IMR-90 (cell line): ENCODE results near the gene CHPT1. TPM values are rescaled to one million over a fixed set of nuclear protein-coding genes. Genes with fewer than 3 reads are reported as not detected.

Experiments used
- ATAC-seq: fragments of 200-7000 bp; cut with Tn5 transposase; 2 replicates; pipeline ENCODE4 v1.9.1; 2020; ENCODE audit warnings: low read depth, mild to moderate bottlenecking, moderate library complexity
- BruUV-seq: library from RNA; stranded (reverse); fragments of 400-500 nt; replicated peaks from 2 replicates; lab custom pipeline; 2021; lab: Mats Ljungman, UMichigan
- CTCF ChIA-PET: fragments of 300-600 bp; formaldehyde crosslinking; extraction: SDS; loops from one replicate; lab custom pipeline; 2021; ENCODE audit warnings: antibody characterized with exemption; lab: Yijun Ruan, JAX
- POLR2A ChIA-PET: fragments of 300-600 bp; sonication (Branson Sonifier 250); formaldehyde crosslinking; loops from one replicate; lab custom pipeline; 2022; ENCODE audit warnings: antibody characterized with exemption; ENCODE audit not compliant: unreplicated experiment; lab: Charles Lee
- DNase-seq: peaks from one replicate; pipeline ENCODE4 v3.0.0; 2013
- H2AFZ ChIP-seq: replicated peaks from 2 replicates; pipeline ENCODE3; 2013; ENCODE audit warnings: low read length, mild to moderate bottlenecking; ENCODE audit not compliant: poor library complexity
- H2AK5ac ChIP-seq: 2 replicates; pipeline ENCODE4 v1.6.1; 2013; ENCODE audit warnings: low read depth, low read length, inconsistent platforms
- H2AK9ac ChIP-seq: replicated peaks from 2 replicates; pipeline ENCODE3; 2013; ENCODE audit warnings: mild to moderate bottlenecking, low read depth, low read length, moderate library complexity; ENCODE audit not compliant: poor library complexity
- H2BK120ac ChIP-seq: 2 replicates; pipeline ENCODE4 v1.6.1; 2013; ENCODE audit warnings: low read depth, low read length, inconsistent platforms
- H2BK15ac ChIP-seq: 3 replicates; pipeline ENCODE4 v1.6.1; 2013; ENCODE audit warnings: low read depth, low read length, inconsistent platforms
- H2BK20ac ChIP-seq: 2 replicates; pipeline ENCODE4 v1.6.1; 2013; ENCODE audit warnings: low read depth, mild to moderate bottlenecking, inconsistent platforms, low read length, moderate library complexity
- H2BK5ac ChIP-seq: 2 replicates; pipeline ENCODE4 v1.6.1; 2013; ENCODE audit warnings: mild to moderate bottlenecking, low read depth, low read length, inconsistent platforms; ENCODE audit not compliant: poor library complexity, severe bottlenecking
- H3K14ac ChIP-seq: replicated peaks from 2 replicates; pipeline ENCODE4 v1.6.1; 2013; ENCODE audit warnings: low read depth, low read length, inconsistent platforms
- H3K18ac ChIP-seq: 2 replicates; pipeline ENCODE4 v1.6.1; 2013; ENCODE audit warnings: low read depth, low read length, control low read depth
- H3K23ac ChIP-seq: 2 replicates; pipeline ENCODE4 v1.6.1; 2013; ENCODE audit warnings: low read depth, low read length, inconsistent platforms
- H3K27ac ChIP-seq: 2 replicates; pipeline ENCODE4 v1.5.1; 2013; ENCODE audit warnings: mild to moderate bottlenecking, control low read depth, low read length; ENCODE audit not compliant: insufficient read depth
- H3K27me3 ChIP-seq: 2 replicates; pipeline ENCODE4 v1.6.1; 2013; ENCODE audit warnings: low read length; ENCODE audit not compliant: control insufficient read depth, insufficient read depth
- H3K36me3 ChIP-seq: 2 replicates; pipeline ENCODE4 v1.6.1; 2013; ENCODE audit warnings: low read length, mixed read lengths; ENCODE audit not compliant: control insufficient read depth, insufficient read depth
- H3K4ac ChIP-seq: 2 replicates; pipeline ENCODE4 v1.6.1; 2013; ENCODE audit warnings: low read depth, low read length, inconsistent platforms
- H3K4me1 ChIP-seq: 2 replicates; pipeline ENCODE4 v1.6.1; 2013; ENCODE audit warnings: low read length, mixed read lengths; ENCODE audit not compliant: control insufficient read depth, insufficient read depth
- H3K4me2 ChIP-seq: 2 replicates; pipeline ENCODE4 v1.6.1; 2013; ENCODE audit warnings: low read depth, mild to moderate bottlenecking, control low read depth, low read length, moderate library complexity
- H3K4me3 ChIP-seq: 2 replicates; pipeline ENCODE4 v1.5.1; 2013; ENCODE audit warnings: low read depth, mild to moderate bottlenecking, control low read depth, low read length, moderate library complexity; ENCODE audit not compliant: insufficient read depth
- H3K56ac ChIP-seq: 2 replicates; pipeline ENCODE4 v1.6.1; 2013; ENCODE audit warnings: low read length, inconsistent platforms; ENCODE audit not compliant: insufficient read depth; ENCODE audit errors: extremely low read depth
- H3K79me1 ChIP-seq, 2 experiments: 2 replicates each; pipeline ENCODE4 v1.6.1; 2013; ENCODE audit warnings: low read length in 2 of 2, inconsistent platforms in 1 of 2, low read depth in 1 of 2
- H3K9ac ChIP-seq: 2 replicates; pipeline ENCODE4 v1.6.1; 2013; ENCODE audit warnings: low read depth, low read length, control low read depth
- H3K9me1 ChIP-seq: 2 replicates; pipeline ENCODE4 v1.6.1; 2013; ENCODE audit warnings: low read length, inconsistent platforms; ENCODE audit not compliant: insufficient read depth
- H3K9me3 ChIP-seq: 2 replicates; pipeline ENCODE4 v1.6.1; 2013; ENCODE audit warnings: low read length; ENCODE audit not compliant: control insufficient read depth, insufficient read depth
- H4K20me1 ChIP-seq: 2 replicates; pipeline ENCODE4 v1.6.1; 2013; ENCODE audit warnings: low read length, inconsistent platforms; ENCODE audit not compliant: insufficient read depth
- H4K5ac ChIP-seq: 2 replicates; pipeline ENCODE4 v1.6.1; 2013; ENCODE audit warnings: mild to moderate bottlenecking, low read depth, low read length, control low read depth
- H4K8ac ChIP-seq, 2 experiments: 2 replicates each; pipeline ENCODE4 v1.6.1; 2013; ENCODE audit warnings: low read depth in 2 of 2, low read length in 2 of 2, control low read depth in 1 of 2, inconsistent platforms in 1 of 2
- H4K91ac ChIP-seq: 2 replicates; pipeline ENCODE4 v1.6.1; 2013; ENCODE audit warnings: low read depth, low read length, inconsistent platforms; ENCODE audit not compliant: insufficient read depth
- MAFK ChIP-seq: IDR thresholded peaks from 2 replicates; pipeline ENCODE4 v1.6.1; 2012; ENCODE audit warnings: low read depth, low read length, improper control_type of control experiment
- MAZ ChIP-seq: IDR thresholded peaks from 2 replicates; pipeline ENCODE4 v1.6.1; 2012; ENCODE audit warnings: low read depth, mild to moderate bottlenecking, low read length, improper control_type of control experiment, moderate library complexity, borderline replicate concordance
- POLR2A ChIP-seq: IDR thresholded peaks from 2 replicates; pipeline ENCODE4 v1.6.1; 2012; ENCODE audit warnings: mild to moderate bottlenecking, low read depth, low read length
- RAD21 ChIP-seq: IDR thresholded peaks from 2 replicates; pipeline ENCODE4 v1.6.1; 2012; ENCODE audit warnings: low read length, improper control_type of control experiment
- USF2 ChIP-seq: fragments of 150-350 bp; IDR thresholded peaks from 2 replicates; pipeline ENCODE4 v1.6.1; 2017; ENCODE audit warnings: mild to moderate bottlenecking, antibody characterized with exemption, low read length, low read depth
- WGBS, 2 experiments: methylation state at CpG; one replicate each; pipeline versions ENCODE4 v1.1.5 to v1.1.7; 2013; ENCODE audit warnings: missing lambda C conversion rate in 2 of 2; ENCODE audit not compliant: insufficient read length in 1 of 2; ENCODE audit errors: extremely low coverage in 2 of 2; 5-methylcytosine and 5-hydroxymethylcytosine counted together
- dilution Hi-C: fragments of 300-500 bp; cut with HindIII; formaldehyde crosslinking; loops from one replicate; pipeline ENCODE4 v1.14.3; 2018; ENCODE audit warnings: low sequenced_read_pairs; ENCODE audit not compliant: unreplicated experiment
- in situ Hi-C: fragments of 300-500 bp; cut with MboI; formaldehyde crosslinking; loops from 3 replicates; pipeline ENCODE4 v1.14.3; 2019; ENCODE audit warnings: low sequenced_read_pairs, inconsistent platforms, mixed read lengths
- intact Hi-C: fragments of 100-400 bp; cut with micrococcal nuclease; formaldehyde crosslinking; loops from 2 replicates; pipeline ENCODE4 v1.10.0; 2022
- polyA plus RNA-seq, 3 experiments: library from polyadenylated mRNA; depleted of rRNA; stranded (reverse); fragments of >200 nt; gene quantifications; 2 replicates each; pipeline ENCODE4 v1.2.3, GENCODE V29; 2012; ENCODE audit warnings: low replicate concordance in 1 of 3
- total RNA-seq: library from RNA; depleted of rRNA; stranded (reverse); fragments of >200 nt; gene quantifications from 2 replicates; pipeline ENCODE4 v1.2.3, GENCODE V29; 2012
- TF ChIP-seq, protein P1 (sequence below): conservative IDR thresholded peaks from 2 replicates; pipeline ENCODE4 v1.5.1; 2012; ENCODE audit warnings: mild to moderate bottlenecking, low read depth, low read length, improper control_type of control experiment
- TF ChIP-seq, protein P2 (sequence below): fragments of 150-350 bp; IDR thresholded peaks from 2 replicates; pipeline ENCODE4 v1.6.1; 2016; ENCODE audit warnings: low read depth, mild to moderate bottlenecking, low read length, moderate library complexity, borderline replicate concordance

Gene CHPT1
- total and polyA plus RNA-seq, 2 of the 4 experiments (the other 2 are of a cell fraction): 8.1 to 11.7 TPM

DNA sequence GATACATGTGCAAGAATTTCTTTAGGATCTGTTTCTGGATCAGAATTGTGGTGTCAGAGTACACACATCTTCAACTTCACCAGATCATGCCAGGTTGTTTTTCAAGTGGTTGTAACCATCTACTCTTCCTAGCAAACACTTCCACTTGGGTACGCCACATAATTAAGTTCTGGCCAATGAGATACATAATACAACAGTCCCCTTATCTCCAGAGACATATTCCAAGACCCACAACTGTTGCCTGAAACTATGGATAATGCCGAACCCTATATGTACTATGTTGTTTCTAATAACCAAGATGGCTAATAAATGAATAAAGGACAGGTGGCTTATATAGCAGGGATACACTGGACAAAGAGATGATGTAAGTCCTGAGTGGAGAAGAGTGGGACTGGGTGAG, 2.5 kb upstream of the CHPT1 start:
- no TSS peak for BruUV-seq
- in situ Hi-C loops: no loop called here
- Histone ChIP-seq H3K27ac (no peak overlapping the region), H3K4me1 (peaks cover 7% of the 10 kb centered on the region), H3K4ac (no peak overlapping the region), H4K91ac (no peak overlapping the region), H3K56ac (no peak overlapping the region), H2AK5ac (no peak overlapping the region), H4K5ac (no peak overlapping the region), H3K36me3 (no peaks in the 10 kb centered on the region), H4K20me1 (no peaks in the 10 kb centered on the region), H4K8ac (no peak overlapping the region), H3K9me3 (peaks cover 2% of the 10 kb centered on the region), H2BK5ac (no peak overlapping the region), H3K18ac (no peak overlapping the region), H3K23ac (no peak overlapping the region), H3K9ac (no peak overlapping the region), H3K27me3 (no peaks in the 10 kb centered on the region), H3K79me1 (peaks cover 3 to 5% of the 10 kb centered on the region in 2 experiments; a peak in 2 of 4 replicates), H3K4me3 (no peak overlapping the region), H3K9me1 (no peaks in the 10 kb centered on the region), H2AFZ (no peak overlapping the region), H2BK20ac (no peak overlapping the region), H2AK9ac (no peak overlapping the region), H3K4me2 (no peak overlapping the region), H3K14ac (no peak overlapping the region), H2BK15ac (no peak overlapping the region), H2BK120ac (no peak overlapping the region)
- DNase-seq (no peak), ATAC-seq (no peak)
- WGBS, 2 experiments: no CpG with 5 or more reads among the region's 2 CpGs
- CTCF ChIA-PET: no interaction called here
- dilution Hi-C loops: no loop called here
- POLR2A ChIA-PET: no interaction called here
- no peak for TF ChIP-seq MAZ
- TF ChIP-seq, protein P1, sequence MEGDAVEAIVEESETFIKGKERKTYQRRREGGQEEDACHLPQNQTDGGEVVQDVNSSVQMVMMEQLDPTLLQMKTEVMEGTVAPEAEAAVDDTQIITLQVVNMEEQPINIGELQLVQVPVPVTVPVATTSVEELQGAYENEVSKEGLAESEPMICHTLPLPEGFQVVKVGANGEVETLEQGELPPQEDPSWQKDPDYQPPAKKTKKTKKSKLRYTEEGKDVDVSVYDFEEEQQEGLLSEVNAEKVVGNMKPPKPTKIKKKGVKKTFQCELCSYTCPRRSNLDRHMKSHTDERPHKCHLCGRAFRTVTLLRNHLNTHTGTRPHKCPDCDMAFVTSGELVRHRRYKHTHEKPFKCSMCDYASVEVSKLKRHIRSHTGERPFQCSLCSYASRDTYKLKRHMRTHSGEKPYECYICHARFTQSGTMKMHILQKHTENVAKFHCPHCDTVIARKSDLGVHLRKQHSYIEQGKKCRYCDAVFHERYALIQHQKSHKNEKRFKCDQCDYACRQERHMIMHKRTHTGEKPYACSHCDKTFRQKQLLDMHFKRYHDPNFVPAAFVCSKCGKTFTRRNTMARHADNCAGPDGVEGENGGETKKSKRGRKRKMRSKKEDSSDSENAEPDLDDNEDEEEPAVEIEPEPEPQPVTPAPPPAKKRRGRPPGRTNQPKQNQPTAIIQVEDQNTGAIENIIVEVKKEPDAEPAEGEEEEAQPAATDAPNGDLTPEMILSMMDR: no peak
- TF ChIP-seq POLR2A: no peak
- no peak for TF ChIP-seq MAFK
- TF ChIP-seq RAD21: no peak
- TF ChIP-seq, protein P2, sequence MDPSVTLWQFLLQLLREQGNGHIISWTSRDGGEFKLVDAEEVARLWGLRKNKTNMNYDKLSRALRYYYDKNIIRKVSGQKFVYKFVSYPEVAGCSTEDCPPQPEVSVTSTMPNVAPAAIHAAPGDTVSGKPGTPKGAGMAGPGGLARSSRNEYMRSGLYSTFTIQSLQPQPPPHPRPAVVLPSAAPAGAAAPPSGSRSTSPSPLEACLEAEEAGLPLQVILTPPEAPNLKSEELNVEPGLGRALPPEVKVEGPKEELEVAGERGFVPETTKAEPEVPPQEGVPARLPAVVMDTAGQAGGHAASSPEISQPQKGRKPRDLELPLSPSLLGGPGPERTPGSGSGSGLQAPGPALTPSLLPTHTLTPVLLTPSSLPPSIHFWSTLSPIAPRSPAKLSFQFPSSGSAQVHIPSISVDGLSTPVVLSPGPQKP: no peak
- no peak for TF ChIP-seq USF2
- intact Hi-C loops: no loop called here
